HepG2 (cell line): Measurements from ENCODE around the gene CA7. TPM values are rescaled to one million over a fixed set of nuclear protein-coding genes. Genes with fewer than 3 reads are reported as not detected.

Source experiments
- ATAC-seq: fragments of 200-7000 bp; cut with Tn5 transposase; 3 replicates; pipeline ENCODE4 v1.9.1; 2020; ENCODE audit warnings: mild to moderate bottlenecking, moderate library complexity
- BruUV-seq: library from RNA; stranded (reverse); fragments of 400-500 nt; replicated peaks from 2 replicates; lab custom pipeline; 2021; lab: Mats Ljungman, UMichigan
- CTCF ChIA-PET: fragments of 300-600 bp; formaldehyde crosslinking; extraction: SDS; loops from one replicate; lab custom pipeline; 2021; ENCODE audit warnings: low total read pairs, inconsistent platforms, low intra/inter-chr PET ratio; lab: Yijun Ruan, JAX
- POLR2A ChIA-PET: fragments of 350-600 bp; sonication (Branson Sonifier 250); formaldehyde crosslinking; loops from one replicate; lab custom pipeline; 2020; ENCODE audit warnings: antibody characterized with exemption, inconsistent platforms; lab: Yijun Ruan, JAX
- DNase-seq: peaks from one replicate; pipeline ENCODE4 v3.0.0-alpha.2; 2015; ENCODE audit warnings: low spot score
- FAIRE-seq: peaks from 3 replicates; lab custom pipeline; 2011; peaks lifted over from hg19 to GRCh38; lab: Jason Lieb, UNC
- H2AFZ ChIP-seq: one replicate; pipeline ENCODE4 v1.6.1; 2011; ENCODE audit warnings: low read length, inconsistent platforms
- H3K27ac ChIP-seq: fragments of 300-600 bp; 3 replicates; pipeline ENCODE4 v1.8.0; 2011; ENCODE audit warnings: mixed run types, mild to moderate bottlenecking, mixed read lengths, low read length, inconsistent platforms; ENCODE audit not compliant: insufficient read depth; ENCODE audit errors: extremely low read length
- H3K27me3 ChIP-seq, 2 experiments: fragments of 200-600 bp in 1 of 2; 2 replicates in 1 of 2; 3 replicates in 1 of 2; pipeline versions ENCODE4 v1.6.0 to v1.8.0; 2011; ENCODE audit warnings: low read length in 2 of 2, mild to moderate bottlenecking in 2 of 2, moderate library complexity in 2 of 2, inconsistent platforms in 1 of 2; ENCODE audit not compliant: insufficient read depth in 2 of 2, control insufficient read depth in 1 of 2
- H3K36me3 ChIP-seq, 2 experiments: fragments of 200-600 bp in 1 of 2; replicated peaks in 1 of 2; 2 replicates in 1 of 2; 3 replicates in 1 of 2; pipeline versions ENCODE4 v1.5.1 to v1.8.0; 2011; ENCODE audit warnings: low read length in 2 of 2, inconsistent platforms in 1 of 2; ENCODE audit not compliant: insufficient read depth in 2 of 2, control insufficient read depth in 1 of 2
- H3K4me1 ChIP-seq: 2 replicates; pipeline ENCODE4 v1.5.1; 2012; ENCODE audit warnings: low read length, inconsistent platforms; ENCODE audit not compliant: insufficient read depth
- H3K4me2 ChIP-seq: 2 replicates; pipeline ENCODE4 v1.6.0; 2011; ENCODE audit warnings: low read depth, low read length, inconsistent platforms
- H3K4me3 ChIP-seq, 3 experiments: fragments of 200-600 bp in 1 of 3; sonication (generic), shearing (Covaris generic) in 1 of 3; replicated peaks in 1 of 3; 2 replicates each; pipeline ENCODE4 v1.5.1; 2011 to 2016; ENCODE audit warnings: low read length in 3 of 3, inconsistent platforms in 2 of 3, low read depth in 2 of 3, mild to moderate bottlenecking in 2 of 3, control low read depth in 1 of 3, mixed read lengths in 1 of 3; ENCODE audit not compliant: insufficient read depth in 1 of 3
- H3K79me2 ChIP-seq: one replicate; pipeline ENCODE4 v1.6.1; 2011; ENCODE audit warnings: low read length, inconsistent platforms; ENCODE audit not compliant: insufficient read depth
- H3K9ac ChIP-seq: 2 replicates; pipeline ENCODE4 v1.6.0; 2011; ENCODE audit warnings: mild to moderate bottlenecking, low read depth, low read length, inconsistent platforms; ENCODE audit not compliant: insufficient read depth
- H3K9me3 ChIP-seq: 2 replicates; pipeline ENCODE4 v1.5.1; 2012; ENCODE audit warnings: mild to moderate bottlenecking, low read length
- H4K20me1 ChIP-seq: 2 replicates; pipeline ENCODE4 v1.6.0; 2011; ENCODE audit warnings: inconsistent platforms, mild to moderate bottlenecking, low read length, moderate library complexity; ENCODE audit not compliant: insufficient read depth
- ATF5 ChIP-seq: sonication (generic); formaldehyde crosslinking; IDR thresholded peaks from 2 replicates; pipeline ENCODE4 v1.4.0; 2020; ENCODE audit warnings: mild to moderate bottlenecking, low read depth, missing genetic modification reagents
- FOXP4 ChIP-seq: sonication (generic); formaldehyde crosslinking; IDR thresholded peaks from 2 replicates; pipeline ENCODE4 v1.4.0; 2020; ENCODE audit warnings: missing genetic modification reagents
- HNRNPK ChIP-seq: fragments of 200-400 bp; formaldehyde crosslinking; IDR thresholded peaks from 2 replicates; pipeline ENCODE4 v1.6.1; 2018; ENCODE audit warnings: low read length, low read depth, moderate library complexity, mild to moderate bottlenecking; ENCODE audit not compliant: poor library complexity, severe bottlenecking
- MAFK ChIP-seq, 2 experiments: IDR thresholded peaks in 1 of 2; conservative IDR thresholded peaks in 1 of 2; 2 replicates each; pipeline ENCODE4 v1.6.1; 2011; ENCODE audit warnings: improper control_type of control experiment in 2 of 2, low read length in 2 of 2
- SOX13 ChIP-seq, 3 experiments: fragments of 450-650 bp in 1 of 3; sonication (generic) in 1 of 3; formaldehyde crosslinking in 1 of 3; IDR thresholded peaks in 2 of 3; conservative IDR thresholded peaks in 1 of 3; 2 replicates each; pipeline versions ENCODE4 v1.5.0 to v1.6.1; 2016 to 2020; ENCODE audit warnings: antibody characterized with exemption in 1 of 3, mild to moderate bottlenecking in 1 of 3, missing compliant biosample characterization in 1 of 3, missing genetic modification reagents in 1 of 3, moderate library complexity in 1 of 3
- ZFP1 ChIP-seq: IDR thresholded peaks from 2 replicates; pipeline ENCODE4 v1.6.1; 2016
- ZKSCAN1 ChIP-seq: fragments of 150-350 bp; IDR thresholded peaks from 2 replicates; pipeline ENCODE4 v1.6.1; 2014; ENCODE audit warnings: low read length
- ZNF441 ChIP-seq: sonication (generic); formaldehyde crosslinking; IDR thresholded peaks from 2 replicates; pipeline ENCODE4 v1.7.0; 2021; ENCODE audit warnings: missing genetic modification reagents, borderline replicate concordance
- in situ Hi-C: cut with HindIII; loops from 2 replicates; pipeline ENCODE4 v1.10.0; 2017; ENCODE audit warnings: low pct_unique_long_range_greater_than_20kb; ENCODE audit not compliant: extremely low pct_ligation_motif_present
- intact Hi-C: fragments of 100-400 bp; cut with micrococcal nuclease; formaldehyde crosslinking; loops from one replicate; pipeline ENCODE4 v1.10.0; 2022; ENCODE audit not compliant: unreplicated experiment
- polyA plus RNA-seq, 8 experiments: library from polyadenylated mRNA; depleted of rRNA in 3 of 8; stranded (reverse) in 7 of 8; unstranded in 1 of 8; fragments of >200 nt; fragmentation: Illumina TruSeq in 4 of 8; extraction: Trizol in 4 of 8; gene quantifications; 2 replicates each; pipeline versions ENCODE4 v1.2.1 to v1.2.3, GENCODE V29; 2011 to 2016; ENCODE audit warnings: low read depth in 4 of 8, missing spikeins in 1 of 8, mixed read lengths in 1 of 8; ENCODE audit not compliant: insufficient read depth in 1 of 8
- total RNA-seq, 5 experiments: library from RNA; depleted of rRNA; stranded (reverse); fragments of >200 nt; fragmentation: Illumina TruSeq; extraction: Trizol; gene quantifications; 2 replicates each; pipeline ENCODE4 v1.2.3, GENCODE V29; 2016; ENCODE audit warnings: low read depth in 1 of 5

CA7 gene
- total and polyA plus RNA-seq, 2 of the 13 experiments (the other 11 are each of a cell fraction or from before 2014, with no cell fraction given), result not detected

GRCh38 chr16:66873685-66874055 lies 29.5 kb downstream of the CA7 start:
- in situ Hi-C loops, result loop anchor here (25.0 kb wide), 1 partner anchor 461 kb away; no protein-coding TSS in a partner anchor
- no peak for DNase-seq
- Histone ChIP-seq H3K27ac (no peak overlapping the region), H3K4me3 (no peak overlapping the region), H4K20me1 (no peaks in the 10 kb centered on the region), H3K36me3 (no peaks in the 10 kb centered on the region), H2AFZ (no peak overlapping the region), H3K79me2 (no peaks in the 10 kb centered on the region), H3K9me3 (no peaks in the 10 kb centered on the region), H3K4me1 (peaks cover 41% of the 10 kb centered on the region), H3K9ac (no peak overlapping the region), H3K27me3 (peaks cover 0 to 8% of the 10 kb centered on the region in 2 experiments; a peak in 2 of 5 replicates), H3K4me2 (peak overlapping the region; percentile 94)
- no peak for TF ChIP-seq SOX13 (IDR thresholded peaks at IDR 0.05)
- TF ChIP-seq SOX13 (CRISPR knock-in tag; conservative IDR thresholded peaks at IDR 0.05 in 1 of 2, IDR thresholded peaks at IDR 0.05 in 1 of 2), result no peak
- TF ChIP-seq ATF5 (CRISPR knock-in tag), result no peak
- no peak for TF ChIP-seq ZFP1 (CRISPR knock-in tag)
- peak; percentile 53 for TF ChIP-seq HNRNPK
- no peak for TF ChIP-seq FOXP4 (CRISPR knock-in tag)
- TF ChIP-seq ZKSCAN1, result no peak
- no peak for TF ChIP-seq MAFK (conservative IDR thresholded peaks at IDR 0.05 in 1 of 2, IDR thresholded peaks at IDR 0.05 in 1 of 2; ENCODE audit: low read length in 2 of 2)
- no peak for TF ChIP-seq ZNF441 (CRISPR knock-in tag)
- BruUV-seq, result no TSS peak
- ChIA-PET POLR2A (interaction anchor here (0.7 to 1.7 kb wide), 4 partner anchors 32 to 321 kb away, joined by 3 to 13 read pairs (median 4); partner anchors contain the start of genes CKLF, DYNC1LI2 and NAE1), CTCF (interaction anchor here (1.0 kb wide), 1 partner anchor 42 kb away, joined by 4 read pairs; no protein-coding TSS in a partner anchor)
- intact Hi-C loops, result loop anchor here (1.0 to 5.0 kb wide), 3 partner anchors 145 to 265 kb away; no protein-coding TSS in a partner anchor
- no peak for FAIRE-seq
- no peak for ATAC-seq
